GM21367 (cell line): ENCODE data around the gene ERFE.
"Not testable (repeated sequence)": the region's sequence is repeated elsewhere in the genome, so short reads cannot be mapped to it uniquely, and the experiment has no call there.

Source experiments
- ATAC-seq: cut with Tn5 transposase; IDR thresholded peaks from one replicate; pipeline ENCODE4 v1.9.1; 2021; ENCODE audit not compliant: unreplicated experiment

ERFE gene, protein sequence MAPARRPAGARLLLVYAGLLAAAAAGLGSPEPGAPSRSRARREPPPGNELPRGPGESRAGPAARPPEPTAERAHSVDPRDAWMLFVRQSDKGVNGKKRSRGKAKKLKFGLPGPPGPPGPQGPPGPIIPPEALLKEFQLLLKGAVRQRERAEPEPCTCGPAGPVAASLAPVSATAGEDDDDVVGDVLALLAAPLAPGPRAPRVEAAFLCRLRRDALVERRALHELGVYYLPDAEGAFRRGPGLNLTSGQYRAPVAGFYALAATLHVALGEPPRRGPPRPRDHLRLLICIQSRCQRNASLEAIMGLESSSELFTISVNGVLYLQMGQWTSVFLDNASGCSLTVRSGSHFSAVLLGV

DNA sequence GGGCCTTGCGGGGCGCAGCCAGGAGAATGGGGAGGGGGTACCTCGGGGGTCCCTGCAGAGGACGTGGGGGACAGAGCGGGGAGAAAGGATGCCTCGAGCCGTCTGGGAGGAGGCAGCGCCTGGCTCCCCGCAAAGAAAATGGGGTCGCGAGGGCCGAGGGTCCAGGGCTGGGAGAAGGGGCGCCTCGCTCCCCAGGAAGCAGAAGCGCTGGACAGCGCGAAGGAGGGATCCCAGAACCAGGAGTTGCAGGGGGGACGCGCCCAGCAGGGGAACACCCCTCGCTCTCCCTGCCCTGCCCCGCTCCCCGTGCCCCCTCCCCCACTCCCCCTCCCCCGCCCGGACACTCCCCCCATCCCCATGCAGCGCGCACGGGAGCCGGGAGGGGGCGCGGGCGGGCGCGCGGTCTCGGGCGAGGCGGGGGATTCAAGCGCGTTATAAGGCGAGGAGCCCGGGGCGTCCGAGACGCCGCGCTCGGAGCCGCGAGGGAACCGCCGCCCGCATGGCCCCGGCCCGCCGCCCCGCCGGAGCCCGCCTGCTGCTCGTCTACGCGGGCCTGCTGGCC, at the start of gene ERFE:
ERFE (plus strand) TSS at position 462 of the 562 bp plus-strand sequence; CDS start at position 500, 38 bp downstream.
- ATAC-seq: no peak

- no peak for ATAC-seq
Measured at GRCh38 chr2:238113611-238114010, 45.2 kb upstream of the ERFE start.

DNA sequence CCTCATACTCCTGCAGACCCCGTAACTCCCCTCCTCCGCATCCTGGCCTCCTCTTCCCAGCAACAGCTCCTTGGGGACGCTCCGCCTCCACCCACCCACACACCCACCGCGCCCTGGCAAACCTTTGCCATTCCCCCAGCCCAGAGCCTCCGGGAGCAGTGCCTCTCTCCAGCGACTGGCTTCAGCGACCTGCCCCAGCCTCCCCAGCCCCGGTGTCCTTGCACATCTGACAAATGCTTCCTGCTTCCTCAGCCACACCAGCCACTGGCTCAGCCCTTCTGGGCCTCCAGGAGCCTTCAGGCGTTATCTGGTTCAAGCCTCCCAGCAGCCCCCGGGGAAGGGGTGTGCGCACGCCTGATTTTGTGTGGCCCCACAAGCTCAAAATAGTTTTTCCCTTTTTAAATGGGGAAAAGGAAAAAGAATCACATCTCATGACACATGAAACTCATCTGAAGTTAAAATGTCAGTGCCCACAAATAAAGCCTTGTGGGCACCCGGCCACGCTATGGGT, 44.4 kb upstream of the ERFE start:
- no peak for ATAC-seq

DNA sequence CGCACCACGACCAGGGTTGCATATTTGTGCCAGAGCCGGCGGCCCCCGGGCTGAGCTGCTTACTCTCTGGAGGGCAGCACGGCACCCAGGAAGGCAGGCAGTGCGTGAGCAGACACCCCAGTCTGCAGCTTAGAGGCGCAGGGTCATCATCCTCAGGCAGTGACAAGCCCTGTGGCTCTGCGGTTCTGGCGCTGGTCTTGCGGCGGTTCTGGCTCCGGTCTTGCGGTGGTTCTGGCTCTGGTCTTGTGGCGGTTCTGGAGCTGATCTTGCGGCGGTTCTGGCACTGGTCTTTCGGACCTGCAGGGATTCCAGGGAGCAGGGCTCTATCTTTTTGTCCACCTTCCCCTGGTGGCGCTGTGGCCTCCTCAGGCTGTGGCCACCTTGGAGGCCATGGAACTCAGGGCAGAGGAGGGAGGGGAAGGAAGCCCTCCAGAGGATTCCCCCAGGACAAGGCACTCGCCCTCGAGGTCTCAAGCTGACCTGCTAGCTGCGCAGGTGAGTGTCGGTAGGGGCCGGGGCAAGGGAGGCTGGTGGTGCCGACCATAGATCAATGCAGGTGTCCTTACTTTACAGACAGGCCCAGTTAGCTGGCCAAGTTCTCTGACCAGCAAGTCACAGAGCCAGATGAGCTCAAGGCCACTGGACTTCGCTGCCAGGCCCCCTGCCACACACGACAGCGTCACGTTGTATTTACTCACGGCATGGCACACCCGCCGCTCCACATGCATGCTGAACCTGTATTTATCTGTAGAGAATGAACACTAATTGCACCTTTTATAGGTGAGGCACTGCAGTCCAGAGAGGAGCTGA, 43.7 kb upstream of the ERFE start:
- ATAC-seq: no peak

GRCh38 chr2:238115709-238116108, 43.1 kb upstream of the ERFE start:
- ATAC-seq: not testable (repeated sequence)

- no peak for ATAC-seq
Measured at GRCh38 chr2:238116298-238117198, 42.2 kb upstream of the ERFE start.

- no peak for ATAC-seq
Measured at GRCh38 chr2:238117199-238118154, 41.3 kb upstream of the ERFE start.

DNA sequence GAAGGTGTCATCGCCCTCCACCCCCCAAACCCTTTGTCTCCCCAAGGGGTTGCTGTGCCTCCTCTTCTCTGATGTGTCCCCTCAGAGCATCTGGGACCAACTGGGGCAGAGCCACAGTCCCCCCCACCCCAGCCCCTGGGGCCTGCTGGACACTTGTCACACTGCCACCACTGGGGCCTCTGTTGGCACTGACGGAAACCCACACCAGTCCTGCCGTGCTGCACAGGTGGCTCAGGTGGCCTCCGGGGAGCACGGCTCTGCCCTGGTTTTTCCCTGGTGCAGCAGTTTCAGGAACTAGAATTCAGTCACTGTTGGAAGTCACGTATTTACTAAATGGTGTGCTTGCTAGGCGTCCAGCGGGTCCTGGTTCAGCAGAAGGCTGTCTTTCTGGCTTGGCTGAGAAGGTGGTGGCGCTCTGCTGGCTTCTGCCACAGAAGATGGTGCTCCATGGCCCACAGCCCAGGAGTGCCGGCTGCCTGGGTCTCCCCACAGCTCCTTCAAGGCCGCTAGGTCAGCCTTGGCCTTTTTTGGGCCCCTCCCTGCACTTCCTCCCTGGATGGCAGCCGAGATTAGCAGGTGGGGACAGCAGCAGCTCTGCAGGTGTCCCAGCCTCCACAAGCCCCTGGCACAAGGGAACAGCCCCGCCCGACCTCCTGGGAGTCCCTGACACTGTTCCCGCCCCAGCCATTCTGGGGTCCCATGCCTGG, 38.9 kb upstream of the ERFE start:
- ATAC-seq: no peak

DNA sequence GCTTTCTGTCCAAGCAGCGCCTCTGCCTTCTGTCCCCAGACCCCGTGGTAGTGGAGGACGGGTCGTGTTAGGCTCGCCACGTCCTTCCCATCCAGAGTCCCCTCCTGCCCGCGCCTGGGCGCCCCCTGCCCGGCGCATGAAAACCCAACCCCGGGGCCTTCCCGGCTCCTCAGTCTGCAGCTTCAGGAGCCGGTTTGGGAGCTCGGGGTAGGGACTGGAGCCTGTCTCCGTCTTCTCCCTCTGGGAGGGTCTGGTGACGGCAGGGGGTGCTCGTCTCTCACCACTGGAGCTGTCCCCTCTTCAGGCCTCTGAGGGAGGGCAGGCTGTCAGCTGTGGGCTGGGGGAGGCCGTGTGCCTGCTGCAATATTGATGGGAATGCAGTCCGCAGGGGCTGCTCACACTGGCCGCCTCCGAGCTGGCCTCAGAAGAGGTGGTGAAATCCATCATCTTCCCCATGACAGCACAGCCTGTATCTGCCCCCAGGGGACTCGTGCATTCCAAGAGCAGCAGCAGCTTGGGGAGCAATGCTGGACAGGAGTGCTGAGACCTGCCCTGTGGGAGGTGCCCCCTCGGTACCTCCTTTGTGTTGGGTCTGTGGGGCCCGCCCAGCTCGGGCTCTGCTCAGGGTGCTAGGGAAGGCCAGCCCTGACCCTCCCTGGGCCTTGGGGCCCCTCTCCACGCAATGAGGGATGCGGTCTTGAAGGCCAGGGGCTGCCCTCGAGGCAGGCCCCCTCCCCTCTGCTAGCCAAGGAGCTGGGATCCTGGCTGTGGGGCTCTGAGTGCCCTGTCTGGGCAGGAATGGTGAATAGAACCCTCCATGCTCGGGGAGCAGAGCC, 38.1 kb upstream of the ERFE start:
- no peak for ATAC-seq

- ATAC-seq: no peak
Measured at GRCh38 chr2:238121511-238122286, 37.1 kb upstream of the ERFE start.

- ATAC-seq: no peak
Measured at GRCh38 chr2:238122287-238123217, 36.2 kb upstream of the ERFE start.

DNA sequence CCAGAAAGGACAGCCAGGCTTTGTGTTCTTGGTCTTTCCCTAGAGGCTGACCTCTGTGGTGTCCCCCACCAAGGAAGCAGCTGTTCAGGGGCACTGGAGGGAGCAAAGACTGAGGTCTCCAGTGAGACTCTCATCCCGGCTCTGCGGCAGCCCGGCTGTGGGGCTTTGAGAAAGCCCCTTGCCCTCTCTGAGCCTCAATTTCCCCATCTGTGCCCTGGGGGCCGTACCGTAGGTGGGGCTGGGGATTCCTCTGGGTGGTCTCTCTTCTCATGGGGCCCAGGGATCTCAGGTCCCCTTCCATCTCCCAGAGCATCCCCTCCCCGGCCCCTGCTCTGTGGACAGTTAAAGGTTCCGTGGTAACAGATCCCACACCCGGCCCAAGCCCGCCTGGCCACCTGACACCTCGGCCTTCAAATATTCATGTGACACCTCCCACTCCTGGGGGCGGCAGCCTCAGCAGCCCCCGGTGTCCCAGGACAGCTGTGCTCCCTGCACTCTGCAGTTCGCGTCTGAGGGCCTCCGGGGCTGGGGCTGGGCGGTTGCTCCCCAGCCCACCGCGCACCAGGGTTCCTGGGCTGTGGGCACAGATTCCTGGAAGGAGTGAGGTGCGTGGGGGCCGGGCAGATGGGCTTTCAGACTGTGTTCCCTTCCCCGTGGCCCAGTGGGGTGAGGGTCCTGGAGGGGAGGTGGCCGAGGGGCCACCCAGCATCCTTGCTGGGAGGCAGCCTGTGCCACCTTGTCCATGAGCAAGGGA, 35.4 kb upstream of the ERFE start:
- no peak for ATAC-seq

DNA sequence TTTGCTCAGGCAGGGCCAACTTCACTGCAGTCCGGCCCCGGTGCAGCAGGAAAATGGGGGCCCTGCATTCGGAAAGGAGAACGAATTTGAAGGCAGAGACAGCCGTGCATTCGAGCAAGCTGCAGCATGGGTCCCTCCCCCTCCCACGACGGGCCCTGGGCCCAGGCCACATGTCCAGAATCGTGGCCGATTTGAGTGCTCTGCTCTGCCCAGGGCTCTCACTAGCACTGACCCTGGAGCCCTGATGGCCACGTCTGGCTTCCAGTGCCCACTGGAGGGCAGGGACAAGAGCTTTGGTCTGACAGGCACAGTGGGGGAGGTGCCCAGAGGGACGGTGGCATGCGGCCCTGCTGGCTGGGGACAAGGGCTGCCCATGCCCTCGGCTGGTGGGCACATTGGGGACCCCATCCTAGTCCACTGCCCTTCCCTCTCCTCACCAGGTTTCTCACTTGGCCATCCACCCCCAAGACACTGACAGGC, 34.7 kb upstream of the ERFE start:
- no peak for ATAC-seq

DNA sequence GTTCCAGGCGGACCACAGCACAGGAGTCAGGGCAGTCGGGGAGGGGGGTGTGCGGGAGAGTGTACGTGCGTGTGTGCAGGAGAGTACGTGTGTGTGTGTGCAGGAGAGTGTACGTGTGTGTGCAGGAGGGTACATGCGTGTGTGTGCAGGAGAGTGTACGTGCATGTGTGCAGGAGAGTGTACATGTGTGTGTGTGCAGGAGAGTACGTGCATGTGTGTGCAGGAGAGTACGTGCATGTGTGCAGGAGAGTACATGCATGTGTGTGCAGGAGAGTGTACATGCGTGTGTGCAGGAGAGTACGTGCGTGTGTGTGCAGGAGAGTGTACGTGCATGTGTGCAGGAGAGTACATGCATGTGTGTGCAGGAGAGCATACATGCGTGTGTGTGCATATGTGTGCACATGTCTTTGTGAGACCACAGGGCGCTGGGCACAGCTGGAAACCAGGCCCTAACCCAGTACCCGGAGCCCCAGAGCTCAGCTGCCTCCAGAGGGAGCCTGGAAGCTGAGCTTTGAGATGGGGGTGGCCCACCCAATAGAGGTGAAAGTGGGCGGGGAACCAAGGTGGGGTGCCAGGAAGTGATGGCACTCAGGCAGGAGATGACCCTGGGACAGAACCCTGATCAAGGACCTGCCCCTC, 34.2 kb upstream of the ERFE start:
- ATAC-seq: no peak
